NT2/D1 (cell line): Measurements from ENCODE around the gene LDLRAD4.

Source experiments
- YY1 ChIP-seq: IDR thresholded peaks from 2 replicates; pipeline ENCODE4 v1.6.1; 2011; ENCODE audit not compliant: insufficient read length, insufficient read depth
- ZNF274 ChIP-seq: IDR thresholded peaks from 2 replicates; pipeline ENCODE4 v1.6.1; 2011; ENCODE audit warnings: mild to moderate bottlenecking, low read depth, low read length

- no peak for TF ChIP-seq ZNF274
- TF ChIP-seq YY1 = no peak
Observed at GRCh38 chr18:13611601-13612195, 393.1 kb downstream of the LDLRAD4 start.
